ENCODE results near the gene IFNGR1.
"Not testable (repeated sequence)": the region's sequence is repeated elsewhere in the genome, so short reads cannot be mapped to it uniquely, and the experiment has no call there.

Gene IFNGR1

GRCh38 chr6:137213813-137214212, 5.4 kb downstream of the IFNGR1 start:
- no peaks in the 10 kb centered on the region for H3K36me3 ChIP-seq (ENCODE audit: control insufficient read depth, insufficient read depth, low read length)

GRCh38 chr6:137213331-137213740, 5.8 kb downstream of the IFNGR1 start:
- 90 to 93% methylated on average over 3 to 4 of the region's 4 CpGs for WGBS, 2 experiments
- peaks cover 3% of the 10 kb centered on the region for H3K4me1 ChIP-seq (ENCODE audit: control insufficient read depth, insufficient read depth, low read length)
- H3K27me3 ChIP-seq (ENCODE audit: control insufficient read depth, insufficient read depth, low read length, poor library complexity, severe bottlenecking): no peaks in the 10 kb centered on the region
- H3K27ac ChIP-seq (ENCODE audit: insufficient read depth, low read depth, low read length, poor library complexity, severe bottlenecking): no peak overlapping the region
- H3K9me3 ChIP-seq (ENCODE audit: control insufficient read depth, low read length): no peaks in the 10 kb centered on the region
- H3K36me3 ChIP-seq (ENCODE audit: control insufficient read depth, insufficient read depth, low read length): no peaks in the 10 kb centered on the region
- no peak overlapping the region for H3K4me3 ChIP-seq (ENCODE audit: insufficient read depth, low read depth, low read length)

More at GRCh38 chr6:137213813-137214212, 5.4 kb downstream of the IFNGR1 start:
- H3K27ac ChIP-seq (ENCODE audit: insufficient read depth, low read depth, low read length, poor library complexity, severe bottlenecking): no peak overlapping the region
- H3K9me3 ChIP-seq (ENCODE audit: control insufficient read depth, low read length): no peaks in the 10 kb centered on the region
- H3K27me3 ChIP-seq (ENCODE audit: control insufficient read depth, insufficient read depth, low read length, poor library complexity, severe bottlenecking): no peaks in the 10 kb centered on the region
- no peak overlapping the region for H3K4me3 ChIP-seq (ENCODE audit: insufficient read depth, low read depth, low read length)
- WGBS, 2 experiments: 100% methylated on average over 2 of the region's 2 CpGs; no CpG with 5 or more reads in 1 of the 2 experiments
- peaks cover 3% of the 10 kb centered on the region for H3K4me1 ChIP-seq (ENCODE audit: control insufficient read depth, insufficient read depth, low read length)

- Histone ChIP-seq H3K4me1 (ENCODE audit: control insufficient read depth, insufficient read depth, low read length) (no peaks in the 10 kb centered on the region), H3K36me3 (ENCODE audit: control insufficient read depth, insufficient read depth, low read length) (no peaks in the 10 kb centered on the region), H3K27me3 (ENCODE audit: control insufficient read depth, insufficient read depth, low read length, poor library complexity, severe bottlenecking) (no peaks in the 10 kb centered on the region), H3K4me3 (ENCODE audit: insufficient read depth, low read depth, low read length) (no peak overlapping the region), H3K9me3 (ENCODE audit: control insufficient read depth, low read length) (no peaks in the 10 kb centered on the region), H3K27ac (ENCODE audit: insufficient read depth, low read depth, low read length, poor library complexity, severe bottlenecking) (no peak overlapping the region)
- 91 to 93% methylated on average over 3 of the region's 3 CpGs for WGBS, 2 experiments
Measured at GRCh38 chr6:137211910-137212309, 7.3 kb downstream of the IFNGR1 start.

DNA sequence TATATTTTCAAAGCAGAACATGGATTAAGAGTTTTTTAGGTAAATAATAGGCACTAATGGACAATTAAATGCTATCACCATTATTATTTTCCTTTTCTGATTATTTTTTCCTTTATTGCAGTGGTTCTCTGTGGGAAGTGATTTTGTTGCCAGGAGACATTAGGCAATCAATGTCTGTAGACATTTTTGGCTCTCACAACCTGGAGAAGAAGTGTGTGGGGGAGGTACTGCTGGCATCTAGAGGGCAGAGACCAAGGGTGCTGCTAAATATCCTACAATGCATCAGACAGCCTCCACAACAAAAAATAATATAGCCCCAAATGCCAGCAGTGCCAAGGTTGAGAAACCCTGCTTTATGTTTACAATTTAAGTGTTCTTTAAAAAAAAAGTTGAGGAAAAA, 8.3 kb downstream of the IFNGR1 start:
- Histone ChIP-seq H3K4me1 (ENCODE audit: control insufficient read depth, insufficient read depth, low read length) (no peaks in the 10 kb centered on the region), H3K9me3 (ENCODE audit: control insufficient read depth, low read length) (no peaks in the 10 kb centered on the region), H3K27me3 (ENCODE audit: control insufficient read depth, insufficient read depth, low read length, poor library complexity, severe bottlenecking) (no peaks in the 10 kb centered on the region), H3K4me3 (ENCODE audit: insufficient read depth, low read depth, low read length) (no peak overlapping the region), H3K36me3 (ENCODE audit: control insufficient read depth, insufficient read depth, low read length) (peaks cover 1% of the 10 kb centered on the region), H3K27ac (ENCODE audit: insufficient read depth, low read depth, low read length, poor library complexity, severe bottlenecking) (no peak overlapping the region)

DNA sequence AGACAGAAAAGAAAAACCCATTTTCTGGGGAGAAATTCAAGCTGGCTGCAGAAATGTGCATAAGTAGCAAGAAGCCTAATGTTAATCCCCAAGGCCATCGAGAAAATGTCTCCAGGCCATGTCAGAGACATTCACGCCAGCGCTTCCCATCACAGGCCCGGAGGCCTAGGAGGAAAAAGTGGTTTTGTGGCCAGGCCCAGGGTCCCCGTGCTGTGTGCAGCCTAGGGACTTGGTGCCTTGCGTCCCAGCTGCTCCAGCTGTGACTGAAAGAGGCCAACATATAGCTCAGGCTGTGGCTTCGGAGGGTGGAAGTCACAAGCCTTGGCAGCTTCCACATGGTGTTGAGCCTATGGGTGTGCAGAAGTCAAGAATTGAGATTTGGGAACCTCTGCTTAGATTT, 10.9 kb downstream of the IFNGR1 start:
- no peak overlapping the region for H3K27ac ChIP-seq (ENCODE audit: insufficient read depth, low read depth, low read length, poor library complexity, severe bottlenecking)
- 95 to 96% methylated on average over 7 of the region's 7 CpGs for WGBS, 2 experiments
- H3K36me3 ChIP-seq (ENCODE audit: control insufficient read depth, insufficient read depth, low read length): peaks cover 13% of the 10 kb centered on the region
- H3K4me3 ChIP-seq (ENCODE audit: insufficient read depth, low read depth, low read length): no peak overlapping the region
- H3K4me1 ChIP-seq (ENCODE audit: control insufficient read depth, insufficient read depth, low read length): no peaks in the 10 kb centered on the region
- no peaks in the 10 kb centered on the region for H3K27me3 ChIP-seq (ENCODE audit: control insufficient read depth, insufficient read depth, low read length, poor library complexity, severe bottlenecking)
- H3K9me3 ChIP-seq (ENCODE audit: control insufficient read depth, low read length): no peaks in the 10 kb centered on the region

DNA sequence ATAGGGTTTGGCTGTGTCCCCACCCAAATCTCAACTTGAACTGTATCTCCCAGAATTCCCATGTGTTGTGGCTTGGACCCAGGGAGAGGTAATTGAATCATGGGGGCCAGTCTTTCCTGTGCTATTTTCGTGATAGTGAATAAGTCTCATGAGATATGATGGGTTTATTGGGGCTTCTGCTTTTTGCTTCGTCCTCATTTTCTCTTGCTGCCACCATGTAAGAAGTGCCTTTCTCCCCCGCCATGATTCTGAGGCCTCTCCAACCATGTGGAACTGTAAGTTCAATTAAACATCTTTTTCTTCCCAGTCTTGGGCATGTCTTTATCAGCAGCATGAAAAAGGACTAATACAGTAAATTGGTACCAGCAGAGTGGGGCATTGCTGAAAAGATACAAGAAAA, 11.7 kb downstream of the IFNGR1 start:
- not testable (repeated sequence) for H3K4me1 ChIP-seq (ENCODE audit: control insufficient read depth, insufficient read depth, low read length); H3K27me3 ChIP-seq (ENCODE audit: control insufficient read depth, insufficient read depth, low read length, poor library complexity, severe bottlenecking); H3K27ac ChIP-seq (ENCODE audit: insufficient read depth, low read depth, low read length, poor library complexity, severe bottlenecking); H3K9me3 ChIP-seq (ENCODE audit: control insufficient read depth, low read length); H3K4me3 ChIP-seq (ENCODE audit: insufficient read depth, low read depth, low read length)
- WGBS, 2 experiments: 82 to 95% methylated on average over 3 of the region's 3 CpGs
- peaks cover 13% of the 10 kb centered on the region for H3K36me3 ChIP-seq (ENCODE audit: control insufficient read depth, insufficient read depth, low read length)

- Histone ChIP-seq H3K36me3 (ENCODE audit: control insufficient read depth, insufficient read depth, low read length) (peaks cover 13% of the 10 kb centered on the region), H3K4me1 (ENCODE audit: control insufficient read depth, insufficient read depth, low read length) (no peaks in the 10 kb centered on the region), H3K4me3 (ENCODE audit: insufficient read depth, low read depth, low read length) (no peak overlapping the region), H3K27ac (ENCODE audit: insufficient read depth, low read depth, low read length, poor library complexity, severe bottlenecking) (no peak overlapping the region), H3K27me3 (ENCODE audit: control insufficient read depth, insufficient read depth, low read length, poor library complexity, severe bottlenecking) (no peaks in the 10 kb centered on the region), H3K9me3 (ENCODE audit: control insufficient read depth, low read length) (no peaks in the 10 kb centered on the region)
- 86 to 100% methylated on average over 1 of the region's 1 CpG for WGBS, 2 experiments
Measured at GRCh38 chr6:137206577-137206976, 12.6 kb downstream of the IFNGR1 start.

DNA sequence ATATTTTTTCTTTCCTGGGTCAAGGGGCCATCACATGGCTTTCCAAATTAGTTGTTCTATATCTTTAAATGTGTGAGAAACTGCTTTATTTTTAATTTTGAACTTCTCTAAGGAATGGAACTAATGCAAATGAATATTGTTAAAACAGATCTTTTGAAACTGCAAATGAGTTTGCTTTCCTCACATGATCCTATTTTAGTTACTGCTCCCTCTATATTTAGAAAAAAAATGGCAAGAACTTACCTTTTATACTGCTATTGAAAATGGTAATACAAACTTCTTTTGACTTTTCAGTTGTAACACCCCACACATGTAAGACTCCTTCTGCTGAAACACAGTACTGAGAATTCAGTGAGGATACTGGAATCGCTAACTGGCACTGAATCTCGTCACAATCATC, 15.9 kb downstream of the IFNGR1 start:
- no peaks in the 10 kb centered on the region for H3K9me3 ChIP-seq (ENCODE audit: control insufficient read depth, low read length)
- H3K4me1 ChIP-seq (ENCODE audit: control insufficient read depth, insufficient read depth, low read length): no peaks in the 10 kb centered on the region
- 97 to 100% methylated on average over 2 of the region's 2 CpGs for WGBS, 2 experiments
- peaks cover 24% of the 10 kb centered on the region for H3K36me3 ChIP-seq (ENCODE audit: control insufficient read depth, insufficient read depth, low read length)
- H3K27ac ChIP-seq (ENCODE audit: insufficient read depth, low read depth, low read length, poor library complexity, severe bottlenecking): no peak overlapping the region
- H3K4me3 ChIP-seq (ENCODE audit: insufficient read depth, low read depth, low read length): no peak overlapping the region
- no peaks in the 10 kb centered on the region for H3K27me3 ChIP-seq (ENCODE audit: control insufficient read depth, insufficient read depth, low read length, poor library complexity, severe bottlenecking)

DNA sequence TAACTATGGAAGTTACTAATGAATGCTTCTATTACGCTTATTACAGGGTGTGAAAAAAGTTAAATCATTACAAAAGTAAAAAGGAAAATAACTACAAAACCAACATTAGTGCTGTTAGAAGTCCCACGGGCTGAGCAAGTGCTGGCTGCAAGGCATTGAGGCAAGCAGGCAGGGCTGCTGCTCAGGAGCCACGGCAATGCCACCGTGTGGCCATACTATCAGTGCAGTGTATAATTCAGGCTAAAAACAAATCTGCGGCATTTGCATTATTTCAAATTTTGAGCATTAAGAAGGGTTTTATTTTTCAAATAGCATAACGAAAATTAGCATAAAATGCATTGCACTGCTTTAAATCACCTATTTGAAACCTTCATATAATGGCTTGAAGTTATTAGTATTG, 17.1 kb downstream of the IFNGR1 start:
- Histone ChIP-seq H3K27ac (ENCODE audit: insufficient read depth, low read depth, low read length, poor library complexity, severe bottlenecking) (no peak overlapping the region), H3K9me3 (ENCODE audit: control insufficient read depth, low read length) (no peaks in the 10 kb centered on the region), H3K4me3 (ENCODE audit: insufficient read depth, low read depth, low read length) (no peak overlapping the region), H3K27me3 (ENCODE audit: control insufficient read depth, insufficient read depth, low read length, poor library complexity, severe bottlenecking) (no peaks in the 10 kb centered on the region), H3K36me3 (ENCODE audit: control insufficient read depth, insufficient read depth, low read length) (peaks cover 31% of the 10 kb centered on the region), H3K4me1 (ENCODE audit: control insufficient read depth, insufficient read depth, low read length) (no peaks in the 10 kb centered on the region)
- WGBS, 2 experiments: 89 to 93% methylated on average over 4 to 5 of the region's 6 CpGs

DNA sequence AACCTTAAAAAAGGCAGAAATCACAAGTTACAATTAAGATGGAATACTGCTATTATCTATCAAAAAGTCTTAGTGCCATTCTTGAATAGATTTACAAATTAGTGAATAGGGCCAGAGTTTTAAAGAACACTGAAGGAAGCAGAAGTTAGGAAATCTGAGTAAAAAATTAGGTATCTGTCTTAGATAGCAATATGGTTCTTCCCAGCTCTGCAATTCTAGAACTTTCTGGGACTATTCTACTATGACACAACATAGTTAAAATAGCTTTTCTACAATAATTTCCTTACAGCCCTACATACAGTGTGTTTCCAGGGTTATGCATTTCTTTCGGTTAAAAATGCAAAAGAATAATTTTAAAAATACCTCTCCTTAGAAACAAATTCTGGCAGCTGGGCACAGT, 18.2 kb downstream of the IFNGR1 start:
- 97 to 100% methylated on average over 1 of the region's 1 CpG for WGBS, 2 experiments

DNA sequence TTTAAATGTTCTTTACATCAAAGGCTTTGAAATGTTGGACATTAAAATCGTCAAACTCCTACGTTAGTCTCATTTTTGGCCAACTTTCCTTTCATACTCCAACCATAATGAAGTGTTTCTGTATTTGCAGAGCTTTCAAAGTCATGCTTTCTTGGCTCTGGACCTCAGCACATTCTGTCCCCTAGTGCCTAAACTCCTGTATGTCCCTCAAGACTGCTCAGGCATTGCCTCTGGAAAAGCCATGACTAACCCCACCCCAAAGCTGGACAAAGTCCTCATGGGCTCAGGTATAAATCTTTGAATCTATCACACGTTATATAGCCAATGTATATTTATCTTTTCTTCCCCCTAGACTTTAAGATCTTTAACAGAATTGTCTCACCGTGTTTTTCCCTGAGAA, 18.9 kb downstream of the IFNGR1 start:
- H3K27ac ChIP-seq (ENCODE audit: insufficient read depth, low read depth, low read length, poor library complexity, severe bottlenecking): no peak overlapping the region
- no peaks in the 10 kb centered on the region for H3K4me1 ChIP-seq (ENCODE audit: control insufficient read depth, insufficient read depth, low read length)
- WGBS, 2 experiments: 90 to 96% methylated on average over 4 of the region's 4 CpGs
- no peaks in the 10 kb centered on the region for H3K27me3 ChIP-seq (ENCODE audit: control insufficient read depth, insufficient read depth, low read length, poor library complexity, severe bottlenecking)
- H3K9me3 ChIP-seq (ENCODE audit: control insufficient read depth, low read length): no peaks in the 10 kb centered on the region
- no peak overlapping the region for H3K4me3 ChIP-seq (ENCODE audit: insufficient read depth, low read depth, low read length)
- H3K36me3 ChIP-seq (ENCODE audit: control insufficient read depth, insufficient read depth, low read length): peaks cover 24% of the 10 kb centered on the region

More for the DNA sequence above, 18.2 kb downstream of the IFNGR1 start:
- Histone ChIP-seq H3K27me3 (ENCODE audit: control insufficient read depth, insufficient read depth, low read length, poor library complexity, severe bottlenecking) (no peaks in the 10 kb centered on the region), H3K9me3 (ENCODE audit: control insufficient read depth, low read length) (no peaks in the 10 kb centered on the region), H3K4me1 (ENCODE audit: control insufficient read depth, insufficient read depth, low read length) (no peaks in the 10 kb centered on the region), H3K27ac (ENCODE audit: insufficient read depth, low read depth, low read length, poor library complexity, severe bottlenecking) (no peak overlapping the region), H3K36me3 (ENCODE audit: control insufficient read depth, insufficient read depth, low read length) (peaks cover 30% of the 10 kb centered on the region), H3K4me3 (ENCODE audit: insufficient read depth, low read depth, low read length) (no peak overlapping the region)
